ENCODE data around the gene MEIOB.
"Not testable (repeated sequence)": the region's sequence is repeated elsewhere in the genome, so short reads cannot be mapped to it uniquely, and the experiment has no call there.

MEIOB gene

GRCh38 chr16:1878256-1878655 is 6.3 kb upstream of the MEIOB start:
- no peak for FAIRE-seq
- DNase-seq (ENCODE audit: low spot score) = no peak

DNA sequence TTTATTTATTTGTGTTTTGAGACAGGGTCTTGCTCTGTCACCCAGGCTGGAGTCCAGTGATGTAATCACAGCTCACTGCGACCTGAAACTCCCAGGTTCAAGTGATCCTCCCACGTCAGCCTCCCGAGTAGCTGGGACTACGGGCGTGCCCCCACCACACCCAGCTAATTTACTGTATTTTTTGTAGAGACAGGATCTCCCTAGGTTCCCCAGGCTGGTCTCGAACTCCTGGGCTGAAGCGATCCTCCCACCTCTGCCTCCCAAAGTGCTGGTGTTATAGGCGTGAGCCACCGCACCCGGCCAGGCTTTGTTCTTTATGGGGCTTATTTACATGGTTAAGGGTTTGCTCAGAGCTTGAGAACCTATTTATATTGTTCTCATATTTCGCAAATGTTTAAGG is 5.8 kb upstream of the MEIOB start:
- DNase-seq (ENCODE audit: low spot score) (no peak), FAIRE-seq (no peak)

GRCh38 chr16:1877089-1877488 is 5.1 kb upstream of the MEIOB start:
- no peak for DNase-seq (ENCODE audit: low spot score)
- FAIRE-seq = no peak

DNA sequence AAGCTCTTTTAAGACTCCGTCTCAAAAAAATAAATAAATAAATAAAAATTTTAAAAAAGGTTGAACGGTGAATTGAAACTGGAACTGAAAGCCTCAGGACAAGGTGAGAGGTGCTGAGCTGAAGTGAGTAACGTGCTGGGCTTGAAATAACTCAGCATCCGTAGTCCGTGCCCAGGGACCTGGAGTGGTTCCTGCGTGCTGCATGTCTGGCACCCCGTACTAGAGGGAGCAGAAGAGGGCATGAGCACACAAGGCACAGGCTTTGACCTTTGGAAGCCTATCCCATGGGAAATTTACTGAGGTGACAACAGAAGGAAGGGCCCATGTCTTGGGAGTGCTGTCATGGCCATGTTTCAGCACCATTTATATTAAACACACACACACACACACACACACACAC is 4.5 kb upstream of the MEIOB start:
- no peak for FAIRE-seq
- no peak for DNase-seq (ENCODE audit: low spot score)

GRCh38 chr16:1876066-1876465 is 4.1 kb upstream of the MEIOB start:
- DNase-seq (ENCODE audit: low spot score); FAIRE-seq: not testable (repeated sequence)

DNA sequence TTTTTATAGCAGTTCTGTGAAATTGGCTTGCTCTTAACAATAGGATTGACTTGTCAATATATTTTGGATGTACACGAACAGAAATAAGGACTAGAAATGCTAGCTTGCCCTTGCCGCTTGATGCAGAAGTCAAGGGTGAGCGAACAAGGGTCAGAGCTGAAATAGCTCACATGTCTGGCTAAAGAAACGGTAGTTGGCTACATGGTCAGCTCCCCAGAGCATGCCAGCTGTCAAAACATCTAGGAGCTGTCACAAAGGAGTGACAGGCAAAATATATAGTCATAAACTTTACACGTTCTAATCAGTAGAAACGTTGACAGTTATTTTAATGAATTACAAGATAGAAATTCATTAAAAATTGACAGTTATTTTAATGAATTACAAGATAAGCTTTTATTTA is 2.9 kb upstream of the MEIOB start:
- no peak for FAIRE-seq
- no peak for DNase-seq (ENCODE audit: low spot score)

DNA sequence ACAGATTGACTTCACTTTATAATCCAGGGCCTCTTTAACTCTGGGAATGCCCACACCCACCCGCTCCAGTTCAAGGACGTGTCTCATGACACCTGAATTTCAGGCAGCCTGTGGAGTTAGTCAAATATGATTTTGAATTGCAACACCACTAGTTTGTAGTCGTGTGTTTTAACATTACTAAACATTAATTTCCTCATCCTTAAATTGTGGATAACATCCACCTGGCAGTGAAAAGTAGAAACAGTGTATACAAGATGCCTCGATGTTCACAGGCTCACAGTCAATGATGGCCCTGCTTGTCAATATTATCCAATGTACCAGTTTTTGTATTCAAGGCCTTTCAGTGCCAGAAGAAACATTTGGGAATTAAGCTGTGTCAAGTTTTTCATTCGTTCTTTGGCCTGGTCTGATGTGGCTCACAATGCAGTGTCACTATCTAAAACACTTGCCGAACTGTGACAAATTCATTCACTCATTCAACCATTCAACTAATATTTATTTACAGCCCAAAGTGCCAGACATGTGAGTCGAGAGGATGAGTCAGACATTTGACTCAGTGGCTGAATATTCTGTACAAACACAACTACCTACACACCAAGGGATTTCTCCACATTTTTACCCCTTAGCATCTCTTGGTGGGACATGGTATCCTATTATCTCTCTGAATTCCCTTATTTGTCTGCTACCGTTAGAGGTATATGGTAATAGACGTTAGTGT is 1.4 kb downstream of the MEIOB start:
- peak; percentile 97 for FAIRE-seq

GRCh38 chr16:1865902-1866690 is 5.9 kb downstream of the MEIOB start:
- DNase-seq (ENCODE audit: low spot score) (no peak), FAIRE-seq (no peak)

More for the DNA sequence above, 1.4 kb downstream of the MEIOB start:
- DNase-seq (ENCODE audit: low spot score) = peak; percentile 93

DNA sequence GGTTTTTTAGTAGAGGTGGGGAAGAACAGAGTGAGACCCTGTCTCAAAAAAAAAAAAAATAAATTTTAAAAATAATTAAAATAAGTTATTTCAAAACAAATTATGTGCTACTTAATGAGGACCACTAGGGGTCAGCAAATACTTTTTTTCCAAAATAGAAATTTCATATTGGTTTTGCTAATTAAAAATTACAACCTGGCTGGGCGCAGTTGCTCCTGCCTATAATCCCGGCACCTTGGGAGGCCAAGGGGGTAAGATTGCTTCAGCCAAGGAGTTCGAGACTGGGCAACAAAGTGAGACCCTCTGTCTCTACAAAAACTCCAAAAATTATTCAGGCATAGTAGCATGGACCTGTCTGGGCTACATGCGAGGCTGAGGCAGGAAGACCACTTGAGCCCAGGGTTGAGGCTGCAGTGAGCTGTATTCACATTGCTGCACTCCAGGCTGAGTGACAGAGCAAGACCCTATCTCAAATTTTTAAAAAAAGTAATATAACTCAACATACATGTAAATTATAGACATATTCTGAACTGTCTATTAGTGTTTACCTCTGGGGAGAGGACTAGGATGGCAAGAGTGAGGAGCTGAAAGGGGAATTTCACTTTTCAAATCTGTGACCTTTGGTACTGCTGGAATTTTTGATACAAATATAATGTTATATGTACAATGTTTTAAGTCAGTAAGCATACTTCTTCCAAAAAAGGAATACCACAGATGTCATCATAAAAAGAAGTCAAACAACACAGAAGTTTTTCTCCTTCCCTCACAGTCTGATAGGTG is 8.1 kb downstream of the MEIOB start:
- FAIRE-seq = peak; percentile 68

GRCh38 chr16:1862394-1862793 is 9.6 kb downstream of the MEIOB start:
- no peak for DNase-seq (ENCODE audit: low spot score)
- FAIRE-seq = no peak

More for the DNA sequence above, 8.1 kb downstream of the MEIOB start:
- DNase-seq (ENCODE audit: low spot score) = no peak

DNA sequence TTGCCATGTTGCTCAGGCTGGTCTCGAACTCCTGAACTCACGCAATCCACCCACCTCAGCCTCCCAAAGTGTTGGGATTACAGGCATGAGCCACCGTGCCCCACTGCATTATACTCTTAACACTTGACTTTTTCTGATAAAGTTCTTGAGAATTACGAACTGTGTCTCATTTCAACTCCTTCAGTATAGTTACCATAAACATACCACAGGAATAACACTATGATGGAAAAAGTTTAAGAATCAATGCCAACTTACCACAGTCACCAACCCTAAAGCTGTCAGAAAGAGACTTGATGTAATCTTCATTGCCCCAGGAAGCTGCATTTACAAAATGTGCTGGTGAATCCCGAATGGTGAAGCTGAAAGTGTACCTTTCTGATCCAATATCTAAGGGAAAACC is 10.2 kb downstream of the MEIOB start:
- no peak for DNase-seq (ENCODE audit: low spot score)
- no peak for FAIRE-seq

- DNase-seq (ENCODE audit: low spot score) (no peak), FAIRE-seq (no peak)
Observed at GRCh38 chr16:1859650-1860049, 12.3 kb downstream of the MEIOB start.

GRCh38 chr16:1858189-1858865 is 13.6 kb downstream of the MEIOB start:
- DNase-seq (ENCODE audit: low spot score) (no peak), FAIRE-seq (no peak)

DNA sequence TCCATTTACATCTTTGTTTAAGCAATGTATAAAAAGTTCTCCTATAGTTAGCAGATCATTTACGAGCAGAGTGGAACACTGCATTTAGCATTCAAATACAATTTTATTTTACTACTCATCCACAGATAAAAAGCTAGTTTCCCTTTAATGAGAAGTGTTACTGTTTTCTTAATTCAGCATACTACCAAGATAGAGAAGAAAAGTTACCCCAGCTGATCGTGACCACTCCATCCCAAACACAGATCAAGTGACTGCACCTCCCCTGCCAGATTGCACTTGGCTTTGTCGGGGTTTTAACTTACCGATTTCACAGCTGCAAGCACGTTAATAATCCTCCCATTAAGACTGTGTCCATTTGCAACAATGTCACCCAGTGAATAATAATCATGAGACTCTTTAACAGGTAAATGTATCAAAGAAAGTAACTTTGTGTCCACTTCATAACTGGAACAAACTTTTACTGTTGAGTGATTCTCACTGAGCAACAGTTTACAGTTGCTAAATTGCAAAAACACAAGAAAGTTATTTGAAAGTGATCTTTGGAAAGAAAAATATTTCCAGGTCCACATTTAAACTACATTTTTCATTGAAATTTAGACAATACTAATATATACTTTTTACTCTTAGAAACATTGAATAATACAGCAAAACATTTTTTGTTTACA is 14.4 kb downstream of the MEIOB start:
- DNase-seq (ENCODE audit: low spot score) = no peak
- FAIRE-seq = no peak

DNA sequence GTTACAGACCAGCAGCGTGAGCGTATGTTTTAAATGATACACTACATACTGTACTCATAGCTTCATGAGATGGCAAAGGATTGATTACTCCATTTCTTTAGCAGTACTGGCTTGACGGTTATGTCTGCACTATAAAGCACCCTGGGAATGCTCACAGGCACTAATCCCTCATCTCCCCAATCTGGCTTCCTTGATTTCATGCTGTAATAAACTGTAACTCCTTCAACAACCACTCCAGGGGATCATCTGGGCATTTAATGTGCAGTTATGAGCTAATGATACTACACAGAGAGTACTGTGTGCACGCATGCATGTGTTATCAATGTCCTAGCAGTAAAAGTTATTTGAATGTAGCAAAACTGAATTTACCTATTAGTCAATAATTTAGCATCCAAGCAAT is 20.2 kb downstream of the MEIOB start:
- FAIRE-seq (no peak), DNase-seq (ENCODE audit: low spot score) (no peak)

DNA sequence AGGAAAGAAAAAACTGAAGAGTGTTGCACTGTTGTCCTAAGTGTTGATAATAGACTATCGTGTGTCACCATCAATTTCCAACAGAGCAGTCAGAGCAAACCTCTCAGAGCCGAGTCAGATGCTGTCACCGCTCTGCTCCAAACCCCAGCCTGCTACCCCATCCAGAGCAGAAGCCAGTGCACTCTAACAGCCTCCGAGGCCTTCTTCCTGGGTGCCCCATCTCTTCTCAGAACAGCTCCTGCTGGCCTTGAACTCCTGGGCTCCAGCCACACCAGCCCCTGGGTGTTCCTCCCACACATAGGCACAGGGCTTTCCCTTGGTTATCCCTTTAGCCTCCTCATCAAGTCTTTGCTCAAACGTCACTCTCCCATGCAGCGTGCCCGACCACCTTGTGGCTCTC is 21.0 kb downstream of the MEIOB start:
- DNase-seq (ENCODE audit: low spot score) = no peak
- no peak for FAIRE-seq

DNA sequence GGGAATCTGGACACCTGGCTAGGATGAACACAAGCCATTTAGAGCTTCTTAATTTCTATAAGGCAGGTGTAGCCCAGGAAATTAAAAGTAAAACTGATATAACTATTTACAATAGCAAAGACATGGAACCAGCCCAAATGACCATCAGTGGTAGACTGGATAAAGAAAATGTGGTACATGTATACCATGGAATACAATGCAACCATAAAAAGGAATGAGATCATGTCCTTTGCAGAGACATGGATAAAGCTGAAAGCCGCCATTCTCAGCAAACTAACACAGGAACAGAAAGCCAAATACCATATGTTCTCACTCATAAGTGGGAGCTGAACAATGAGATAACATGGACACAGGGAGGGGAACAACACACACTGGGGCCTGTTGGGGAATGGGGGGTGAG is 25.5 kb downstream of the MEIOB start:
- no peak for FAIRE-seq
- DNase-seq (ENCODE audit: low spot score) = no peak

DNA sequence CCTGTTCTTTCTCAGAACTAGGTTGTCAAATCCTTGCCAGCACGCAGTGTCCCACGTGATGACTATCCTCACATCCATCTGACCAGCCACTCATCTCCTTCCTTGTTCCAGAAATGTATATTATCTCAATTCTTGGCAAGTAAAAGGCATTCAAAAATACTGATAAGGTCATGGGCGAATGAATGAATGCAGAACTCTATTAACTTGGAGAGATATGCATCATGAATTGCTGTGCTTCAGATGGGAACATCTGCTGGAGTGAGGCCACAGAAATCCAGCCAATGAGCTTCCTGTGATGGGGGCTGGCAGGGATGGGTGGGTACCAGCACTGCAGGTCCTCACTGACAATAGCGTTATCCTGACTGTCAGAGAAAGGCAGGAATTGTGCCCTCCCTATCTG is 26.0 kb downstream of the MEIOB start:
- no peak for FAIRE-seq
- no peak for DNase-seq (ENCODE audit: low spot score)

DNA sequence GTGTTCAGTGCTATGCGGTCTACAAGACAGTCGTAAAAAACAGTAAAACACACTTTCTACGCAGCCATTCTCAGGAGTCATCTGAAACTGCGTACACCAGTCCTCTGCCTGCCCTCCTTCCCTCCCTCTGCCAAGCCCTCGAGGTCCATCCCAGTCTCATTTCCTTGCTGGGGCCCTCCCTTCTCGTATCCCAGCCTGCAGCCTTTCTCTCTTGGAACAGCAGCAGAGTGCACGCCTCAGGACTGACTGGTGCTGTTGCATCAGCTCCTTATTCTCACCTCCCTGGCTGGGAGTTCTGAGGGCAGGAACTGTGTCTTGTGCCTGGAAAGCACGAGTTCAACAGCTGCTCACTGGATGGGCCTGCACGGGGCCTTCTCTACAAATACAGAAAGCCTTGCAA is 32.4 kb downstream of the MEIOB start:
- DNase-seq (ENCODE audit: low spot score) (no peak), FAIRE-seq (no peak)

DNA sequence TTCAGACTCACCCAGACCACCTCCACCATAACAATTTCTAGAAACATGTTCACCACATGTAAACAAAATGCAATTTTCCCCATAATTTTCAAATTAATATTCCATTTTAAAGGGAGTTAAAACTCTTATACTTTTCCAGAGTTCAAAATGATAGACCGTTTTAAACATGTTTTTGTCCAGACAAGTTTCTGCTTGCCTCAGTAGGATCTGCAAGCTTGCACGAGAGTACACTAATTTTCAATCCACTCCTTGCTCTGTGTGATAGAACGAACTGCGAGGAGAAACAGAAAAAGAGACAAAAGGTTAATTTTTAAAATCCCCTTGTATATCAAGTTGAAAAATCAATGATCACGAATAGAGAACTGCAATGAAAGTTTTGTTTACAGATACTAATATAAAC is 37.9 kb downstream of the MEIOB start:
- FAIRE-seq = no peak

DNA sequence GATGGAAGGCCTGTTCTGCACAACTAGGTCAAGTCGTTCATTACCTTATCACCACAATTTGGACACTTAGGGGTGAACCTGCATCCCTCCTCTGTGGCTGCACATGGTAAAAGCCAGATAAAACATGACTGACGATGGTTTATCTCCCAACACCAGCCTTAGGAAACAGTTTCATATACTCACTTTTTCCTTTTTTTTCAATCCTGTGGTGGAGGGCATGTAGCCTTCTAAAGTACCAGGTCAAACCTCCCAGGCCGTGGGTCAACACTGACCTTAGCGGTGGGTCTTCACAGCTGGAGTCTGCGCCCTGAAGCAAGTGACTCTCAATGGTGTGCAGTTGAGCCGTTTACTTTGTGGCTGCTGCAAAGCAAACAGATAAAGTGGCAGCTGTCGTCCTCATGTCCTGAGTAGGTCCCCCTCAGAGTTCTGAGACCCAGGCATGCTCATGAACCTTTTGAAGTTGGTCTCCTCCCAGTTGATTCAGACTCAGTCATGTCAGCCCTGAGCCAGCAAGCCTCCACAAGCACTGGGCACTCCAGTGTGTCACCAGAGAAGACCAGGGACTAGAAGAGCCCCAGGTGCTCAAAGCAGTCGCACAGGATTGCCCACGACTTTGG is 39.0 kb downstream of the MEIOB start:
- no peak for FAIRE-seq
- DNase-seq (ENCODE audit: low spot score) = no peak

More for the DNA sequence above, 37.9 kb downstream of the MEIOB start:
- DNase-seq (ENCODE audit: low spot score) = no peak
